T47D (cell line): ENCODE measurements around the gene LY9.

Experiments
- DNase-seq, 2 experiments: peaks; one replicate each; pipeline versions ENCODE4 v3.0.0 to v3.0.0-alpha.2; 2011 to 2012; ENCODE audit warnings: low read depth in 1 of 2, low spot score in 1 of 2
- JUND ChIP-seq: IDR thresholded peaks from 2 replicates; pipeline ENCODE4 v1.6.1; 2012; ENCODE audit warnings: low read depth
- in situ Hi-C: cut with HindIII; loops from 2 replicates; pipeline ENCODE4 v1.10.0; 2016; ENCODE audit warnings: low sequenced_read_pairs, low pct_unique_long_range_greater_than_20kb

Gene LY9

DNA sequence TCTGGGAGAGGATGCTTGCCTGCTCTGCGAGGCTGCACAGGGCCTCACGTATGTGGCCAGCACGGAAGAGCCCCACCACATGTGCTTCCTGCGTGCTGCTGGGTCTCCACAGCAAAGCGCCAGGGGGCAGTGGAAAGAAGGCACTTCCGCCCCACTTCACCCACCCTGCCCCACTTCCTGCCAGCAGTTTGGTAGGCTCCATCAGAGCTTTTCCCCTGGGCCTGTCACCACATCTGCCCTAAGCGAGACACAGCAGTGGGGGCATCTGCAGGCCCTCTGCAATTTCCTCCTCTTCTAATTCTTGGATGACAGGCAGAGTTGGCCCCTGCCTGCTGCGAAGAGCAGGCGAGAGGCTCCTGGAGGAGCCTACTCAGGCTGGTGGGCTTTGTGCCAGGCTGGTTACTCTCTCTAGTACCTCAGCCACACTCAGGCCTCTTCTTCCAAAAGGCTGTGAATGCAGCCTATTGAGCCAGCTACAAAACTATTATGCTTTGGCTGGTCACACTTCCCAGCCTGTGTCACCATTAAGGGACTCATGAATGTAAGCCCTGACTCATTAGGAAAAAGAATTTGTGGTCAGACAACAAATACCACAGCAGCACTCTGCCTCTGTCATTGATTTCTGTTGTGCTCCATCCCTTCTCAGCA lies 41.7 kb downstream of the LY9 start:
- no peak for TF ChIP-seq JUND
- in situ Hi-C loops = no loop called here
- no peak for DNase-seq

DNA sequence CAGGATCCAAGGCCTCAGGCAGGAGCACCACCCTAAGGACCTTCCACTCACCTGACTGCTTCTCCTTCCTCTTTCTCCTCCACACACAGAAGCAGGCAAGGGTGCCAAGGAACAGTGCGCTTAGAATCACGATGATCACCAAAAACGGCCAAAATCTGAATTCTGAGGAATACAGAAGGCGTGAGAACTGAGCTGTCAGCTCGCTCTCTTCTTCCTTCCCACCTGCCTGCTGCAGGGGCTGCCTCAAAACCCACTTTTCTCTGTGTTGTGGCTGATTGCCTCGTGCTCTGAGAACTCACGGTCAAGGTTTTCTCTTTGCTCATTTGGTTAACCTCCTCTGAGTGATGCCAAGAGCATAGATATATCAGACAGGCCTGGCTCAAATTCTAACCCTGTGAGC lies 42.9 kb downstream of the LY9 start:
- DNase-seq = no peak
- in situ Hi-C loops = no loop called here
- no peak for TF ChIP-seq JUND

DNA sequence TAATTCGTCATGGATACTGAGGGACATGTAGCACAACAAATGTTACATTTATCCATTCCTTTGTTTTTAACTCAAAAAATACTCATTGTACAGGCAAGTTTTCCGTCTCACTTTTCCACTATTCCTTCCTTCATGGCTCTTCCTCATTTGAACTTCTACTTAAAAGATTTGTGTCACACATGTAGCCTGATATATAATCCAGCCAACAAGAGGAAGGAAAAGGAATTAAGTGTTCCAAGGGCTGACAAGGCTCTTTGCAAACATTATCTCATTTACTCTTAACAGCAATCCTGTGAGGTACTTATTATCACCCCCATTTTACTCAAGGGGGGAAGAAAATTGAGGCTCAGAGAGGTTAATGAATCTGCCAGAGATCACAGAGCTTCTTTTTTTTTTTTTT lies 43.8 kb downstream of the LY9 start:
- in situ Hi-C loops = no loop called here
- no peak for TF ChIP-seq JUND
- no peak for DNase-seq

DNA sequence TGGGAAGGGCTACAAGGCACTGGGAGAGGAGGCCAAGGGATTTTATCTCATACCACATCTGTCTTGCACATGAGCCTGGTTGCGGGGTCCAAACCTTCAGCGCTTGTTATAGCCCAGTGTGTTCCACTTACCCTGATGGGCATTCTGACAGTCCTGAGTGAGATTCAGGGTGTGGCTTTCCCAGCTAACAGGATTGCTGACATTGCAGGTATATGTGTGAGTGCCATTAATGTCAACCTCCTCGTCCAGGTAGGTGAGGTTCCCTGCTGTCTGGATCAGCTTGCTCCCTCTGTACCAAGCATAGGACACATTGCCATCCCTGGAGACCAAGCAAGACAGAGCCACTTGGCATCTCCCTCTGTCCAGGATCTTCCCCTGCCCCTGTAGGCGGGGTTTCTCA lies 45.1 kb downstream of the LY9 start:
- in situ Hi-C loops = no loop called here
- no peak for DNase-seq
- no peak for TF ChIP-seq JUND

DNA sequence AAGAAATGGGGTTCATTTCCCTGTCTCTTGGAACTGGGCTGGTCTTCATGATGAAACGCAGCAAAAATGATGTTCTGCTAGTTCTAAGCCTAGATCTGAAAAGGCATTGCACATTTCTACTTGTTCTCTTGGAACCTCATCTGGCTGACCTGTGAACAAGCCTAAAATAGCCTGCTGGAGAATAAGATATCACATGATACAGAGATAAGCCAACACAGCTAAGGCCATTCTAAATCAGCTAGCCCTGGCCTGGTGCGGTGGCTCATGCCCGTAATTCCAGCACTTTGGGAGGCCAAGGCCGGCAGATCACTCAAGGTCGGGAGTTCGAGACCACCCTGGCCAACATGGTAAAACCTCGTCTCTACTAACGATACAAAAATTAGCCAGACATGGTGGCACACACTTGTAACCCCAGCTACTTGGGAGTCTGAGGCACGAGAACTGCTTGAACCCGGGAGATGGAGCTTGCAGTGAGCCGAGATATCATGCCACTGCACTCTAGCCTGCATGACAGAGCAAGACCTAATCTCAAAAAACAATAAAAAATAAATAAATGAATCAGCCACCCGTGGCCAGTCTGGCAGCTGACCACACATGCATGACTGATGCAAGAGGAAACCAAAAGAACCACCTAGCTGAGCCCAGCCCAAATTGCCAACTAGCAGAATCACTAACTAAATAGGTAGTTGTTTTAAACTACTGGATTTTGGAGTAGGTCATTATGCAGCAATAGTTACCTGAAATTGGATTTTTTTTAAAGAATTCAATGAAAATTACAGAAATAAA lies 48.7 kb downstream of the LY9 start:
- DNase-seq = no peak
- TF ChIP-seq JUND = no peak
- in situ Hi-C loops = no loop called here

DNA sequence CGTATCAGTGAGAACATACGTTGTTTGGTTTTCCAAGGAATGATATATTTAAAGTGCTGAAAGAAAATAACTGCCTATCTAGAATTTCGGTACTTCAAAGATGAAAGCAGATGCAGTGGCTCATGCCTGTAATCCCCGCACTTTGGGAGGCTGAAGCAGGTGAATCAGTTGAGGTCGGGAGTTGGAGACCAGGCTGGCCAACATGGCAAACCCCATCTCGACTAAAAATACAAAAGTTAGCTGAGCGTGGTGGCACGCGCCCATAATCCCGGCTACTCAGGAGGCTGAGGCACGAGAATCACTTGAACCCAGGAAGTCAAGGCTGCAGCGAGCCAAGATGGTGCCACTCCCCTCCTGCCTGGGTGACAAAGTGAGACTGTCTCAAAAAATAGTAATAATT lies 50.3 kb downstream of the LY9 start:
- DNase-seq = no peak
- in situ Hi-C loops = no loop called here
- no peak for TF ChIP-seq JUND

DNA sequence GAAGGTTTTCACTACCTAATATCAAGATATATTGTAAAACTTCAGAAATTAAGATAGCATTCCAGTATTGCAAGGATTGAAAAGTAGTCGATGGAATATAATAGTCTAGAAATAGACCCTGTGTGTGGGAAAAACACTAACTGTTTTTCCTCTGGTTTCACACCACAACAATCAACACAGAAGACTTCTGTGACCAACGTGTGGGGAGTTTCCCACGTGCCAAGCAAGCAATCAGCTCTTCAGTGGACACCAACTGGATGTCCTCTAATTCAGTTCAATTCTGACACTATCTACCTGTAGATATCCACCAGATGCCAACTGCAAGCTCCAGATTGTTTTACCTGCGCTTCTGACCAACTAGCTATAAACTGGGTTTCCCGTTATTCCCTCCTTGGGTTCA lies 54.6 kb downstream of the LY9 start:
- DNase-seq = no peak
- no peak for TF ChIP-seq JUND
- in situ Hi-C loops = no loop called here

DNA sequence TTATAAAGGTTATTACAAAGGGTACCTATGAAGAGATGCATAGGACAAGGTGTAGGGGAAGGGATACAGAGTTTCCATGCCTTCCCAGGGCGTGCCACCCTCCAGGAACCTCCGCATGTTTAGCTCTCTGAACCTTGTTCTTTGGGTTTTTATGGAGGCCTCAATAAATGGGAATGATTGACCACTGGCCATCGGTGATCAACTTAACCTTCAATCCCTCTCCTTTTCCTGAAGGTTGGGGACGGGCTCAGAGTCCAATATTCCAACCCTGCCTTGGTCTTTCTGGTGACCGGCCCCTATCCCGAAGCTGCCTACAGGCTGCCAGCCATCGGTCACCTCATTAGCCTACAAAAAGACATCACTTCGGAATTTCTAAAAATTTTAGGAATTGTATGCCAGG lies 55.0 kb downstream of the LY9 start:
- in situ Hi-C loops = no loop called here
- DNase-seq = no peak

DNA sequence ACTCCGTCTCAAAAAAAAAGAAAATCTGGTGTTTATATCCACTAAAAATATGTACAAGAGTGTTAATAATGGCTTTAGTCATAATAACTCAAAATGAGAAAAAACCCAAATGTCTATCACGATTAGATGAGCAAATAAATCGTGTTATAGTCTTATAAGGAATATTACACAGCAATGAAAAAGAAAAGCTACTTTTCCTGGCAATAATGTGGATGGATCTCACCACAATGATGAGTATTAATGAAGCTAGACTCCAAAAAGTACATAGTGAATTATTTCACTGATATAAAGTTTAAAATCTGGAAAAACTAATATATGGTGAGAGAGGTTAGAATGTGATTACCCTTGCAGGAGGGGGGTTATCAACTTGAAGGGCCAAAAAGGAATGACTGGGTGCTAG lies 57.0 kb downstream of the LY9 start:
- no peak for DNase-seq
- no peak for TF ChIP-seq JUND
- in situ Hi-C loops = no loop called here

More for the DNA sequence above, 55.0 kb downstream of the LY9 start:
- TF ChIP-seq JUND = no peak

DNA sequence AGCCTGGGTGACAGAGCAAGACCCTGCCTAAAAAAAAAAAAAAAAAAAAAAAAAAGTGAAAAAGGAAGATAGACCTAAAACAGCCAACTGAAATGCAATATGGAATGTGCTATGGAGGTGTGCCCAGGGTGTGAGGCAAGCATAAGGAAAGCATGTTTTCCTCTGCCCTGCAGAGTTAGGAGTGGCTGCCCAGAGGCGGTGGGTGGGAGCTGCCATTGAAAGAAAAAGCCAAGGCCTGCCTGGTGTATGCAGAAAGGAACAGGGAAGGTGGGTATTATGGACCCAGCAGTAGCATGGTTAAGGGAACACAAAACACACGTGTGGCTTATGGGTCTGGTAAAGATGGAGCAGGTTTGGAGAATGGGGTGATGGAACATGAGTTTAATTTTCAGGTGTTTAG lies 57.8 kb downstream of the LY9 start:
- TF ChIP-seq JUND = no peak
- DNase-seq = no peak
- in situ Hi-C loops = no loop called here

DNA sequence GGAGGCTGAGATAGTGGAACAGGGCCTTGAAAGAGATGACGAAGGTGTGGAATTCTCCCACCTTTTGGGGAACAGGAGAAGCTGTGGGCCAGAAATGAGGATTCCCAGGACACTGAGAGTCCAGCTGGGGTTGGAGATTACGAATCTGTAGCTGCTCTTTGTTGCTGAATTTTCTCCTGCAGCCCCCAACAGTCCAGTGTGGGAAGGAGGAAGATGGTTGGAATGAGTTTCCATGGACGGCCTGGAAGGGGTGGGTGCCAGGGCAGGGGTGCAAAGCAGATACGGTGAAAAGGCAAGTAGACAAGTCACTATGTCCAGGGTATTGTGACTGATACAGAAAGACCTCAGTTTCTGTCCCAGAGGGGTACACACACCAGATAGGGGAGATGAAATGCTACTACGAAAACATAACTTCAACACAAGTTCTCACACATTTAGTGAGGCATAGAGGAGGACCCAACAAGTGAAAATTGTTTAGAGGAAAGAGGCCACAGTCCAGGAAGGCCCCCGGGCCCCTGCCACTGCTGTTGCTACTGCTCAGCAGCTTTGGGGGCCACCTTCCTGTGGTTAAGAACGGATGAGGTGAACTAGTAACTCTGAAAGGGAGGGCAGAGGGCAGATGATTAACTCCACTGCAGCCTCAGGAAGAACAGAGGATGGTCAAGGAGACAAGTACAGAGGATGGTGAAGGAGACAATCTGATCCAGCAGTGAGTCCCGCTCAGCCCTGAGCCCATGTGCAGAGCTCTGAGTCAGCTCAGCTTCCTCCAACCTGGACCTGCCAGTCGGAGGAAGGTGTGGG lies 59.4 kb downstream of the LY9 start:
- DNase-seq = no peak
- in situ Hi-C loops = no loop called here
- TF ChIP-seq JUND = no peak

DNA sequence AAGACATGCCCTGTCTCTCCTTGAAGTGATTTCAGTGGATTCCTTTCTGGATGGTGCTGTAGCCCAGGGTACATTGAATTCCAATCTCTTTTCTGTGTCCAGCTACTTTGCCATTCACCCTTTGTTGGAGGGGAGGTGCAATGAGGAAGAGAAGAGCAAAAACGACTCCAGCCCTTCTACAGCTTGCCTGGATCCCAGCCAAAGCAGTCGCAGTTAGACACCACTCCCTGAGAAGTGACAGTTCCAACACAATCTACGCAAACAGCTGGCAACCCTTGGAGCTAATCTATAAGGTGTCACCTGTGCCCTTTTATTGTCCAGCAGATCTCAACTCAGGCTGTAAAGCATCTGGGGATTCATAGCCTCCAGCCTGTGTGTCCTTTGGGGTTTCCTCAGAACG lies 62.1 kb downstream of the LY9 start:
- in situ Hi-C loops = no loop called here
- no peak for TF ChIP-seq JUND
- DNase-seq = no peak

DNA sequence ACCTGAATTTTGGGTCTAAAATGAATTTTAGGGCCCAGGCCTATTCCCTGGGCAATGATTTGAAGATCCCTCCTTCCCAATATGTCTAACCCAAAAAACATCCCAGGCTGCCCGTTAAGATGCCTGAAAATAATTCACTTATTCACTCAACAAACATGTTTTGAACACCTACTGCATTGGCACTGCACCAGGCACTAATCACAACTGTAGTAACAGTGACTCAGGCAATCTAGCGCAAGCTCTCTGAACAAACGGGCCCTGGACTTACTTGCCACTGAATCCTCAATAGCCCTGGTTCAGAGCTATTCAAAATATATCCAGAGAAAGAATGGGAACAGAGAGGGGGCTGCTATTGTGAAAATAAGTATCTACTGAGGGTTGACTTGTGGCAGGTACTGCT lies 62.5 kb downstream of the LY9 start:
- in situ Hi-C loops = no loop called here
- no peak for TF ChIP-seq JUND
- no peak for DNase-seq
